Measurements from ENCODE around the gene BRMS1L. TPM values are rescaled to one million over a fixed set of nuclear protein-coding genes. Genes with fewer than 3 reads are reported as not detected.
A peak's percentile ranks its signal among the peaks of the same experiment; 100 is the strongest.

BRMS1L gene
- polyA plus RNA-seq, 1 donor (not counting 4 experiments of a cell fraction or from before 2014, with no cell fraction given), result 12.0 TPM

DNA sequence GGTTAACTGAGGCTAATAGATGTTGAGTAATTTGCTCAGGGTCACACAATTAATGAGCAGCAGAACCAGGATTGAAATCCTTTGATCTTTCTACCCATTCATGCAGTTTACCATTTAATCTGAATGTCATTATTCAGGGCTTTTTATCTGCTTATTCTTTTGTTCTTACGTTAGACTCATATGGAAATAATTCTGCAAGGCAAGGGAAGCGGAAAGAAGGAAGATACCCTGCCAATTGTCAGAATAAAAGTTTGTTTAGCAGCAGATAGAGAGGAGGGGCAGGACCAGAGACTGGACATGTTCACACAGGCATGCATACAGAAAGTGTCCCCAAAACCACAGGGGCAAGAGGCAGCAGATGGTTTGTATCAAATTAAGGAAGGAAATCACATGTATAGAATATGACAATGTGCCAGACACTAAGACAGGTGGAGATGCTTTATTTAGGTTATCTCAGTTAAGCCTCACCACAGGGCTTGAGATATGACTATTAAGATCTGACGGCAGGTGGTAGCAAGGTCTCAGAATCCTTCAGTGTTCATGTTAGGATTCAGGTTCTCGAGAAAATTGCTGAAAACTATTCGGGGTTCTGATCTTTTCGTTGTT is 29.8 kb downstream of the BRMS1L start:
- H2AFZ ChIP-seq (ENCODE audit: control insufficient read depth, low read length), result no peak overlapping the region
- peaks cover 11% of the 10 kb centered on the region for H3K4me1 ChIP-seq (ENCODE audit: control insufficient read depth, extremely low read depth, insufficient read depth, low read length)
- dilution Hi-C loops (cut with MboI; ENCODE audit: extremely low pct_ligation_motif_present, low sequenced_read_pairs), result no loop called here
- no peaks in the 10 kb centered on the region for H3K79me2 ChIP-seq (ENCODE audit: control insufficient read depth, insufficient read depth, low read length)
- H3K9ac ChIP-seq (ENCODE audit: control insufficient read depth, extremely low read depth, insufficient read depth, low read length), result no peak overlapping the region
- H3K36me3 ChIP-seq (ENCODE audit: control insufficient read depth in 2 of 2, extremely low read depth in 1 of 2, insufficient read depth in 2 of 2, low read length in 2 of 2), result no peaks in the 10 kb centered on the region
- H3K27ac ChIP-seq (ENCODE audit: control insufficient read depth, insufficient read depth, low read length), result no peak overlapping the region
- H3K4me3 ChIP-seq (ENCODE audit: control insufficient read depth in 2 of 3, extremely low read depth in 1 of 3, insufficient read depth in 2 of 3, low read depth in 1 of 3, low read length in 3 of 3), result no peak overlapping the region
- FAIRE-seq (no peak), DNase-seq (ENCODE audit: low read depth, low spot score) (no peak)
- no peaks in the 10 kb centered on the region for H3K9me1 ChIP-seq (ENCODE audit: control insufficient read depth, extremely low read depth, insufficient read depth, low read length)
- no peak overlapping the region for H3K4me2 ChIP-seq (ENCODE audit: control insufficient read depth, extremely low read depth, insufficient read depth, low read depth, low read length)
- TF ChIP-seq, protein P1, sequence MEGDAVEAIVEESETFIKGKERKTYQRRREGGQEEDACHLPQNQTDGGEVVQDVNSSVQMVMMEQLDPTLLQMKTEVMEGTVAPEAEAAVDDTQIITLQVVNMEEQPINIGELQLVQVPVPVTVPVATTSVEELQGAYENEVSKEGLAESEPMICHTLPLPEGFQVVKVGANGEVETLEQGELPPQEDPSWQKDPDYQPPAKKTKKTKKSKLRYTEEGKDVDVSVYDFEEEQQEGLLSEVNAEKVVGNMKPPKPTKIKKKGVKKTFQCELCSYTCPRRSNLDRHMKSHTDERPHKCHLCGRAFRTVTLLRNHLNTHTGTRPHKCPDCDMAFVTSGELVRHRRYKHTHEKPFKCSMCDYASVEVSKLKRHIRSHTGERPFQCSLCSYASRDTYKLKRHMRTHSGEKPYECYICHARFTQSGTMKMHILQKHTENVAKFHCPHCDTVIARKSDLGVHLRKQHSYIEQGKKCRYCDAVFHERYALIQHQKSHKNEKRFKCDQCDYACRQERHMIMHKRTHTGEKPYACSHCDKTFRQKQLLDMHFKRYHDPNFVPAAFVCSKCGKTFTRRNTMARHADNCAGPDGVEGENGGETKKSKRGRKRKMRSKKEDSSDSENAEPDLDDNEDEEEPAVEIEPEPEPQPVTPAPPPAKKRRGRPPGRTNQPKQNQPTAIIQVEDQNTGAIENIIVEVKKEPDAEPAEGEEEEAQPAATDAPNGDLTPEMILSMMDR (optimal IDR thresholded peaks at IDR 0.05 in 1 of 3, IDR thresholded peaks at IDR 0.05 in 1 of 3, conservative IDR thresholded peaks at IDR 0.05 in 1 of 3; ENCODE audit: extremely low read depth in 1 of 3, insufficient read depth in 2 of 3, low read length in 3 of 3), result no peak
- TF ChIP-seq EZH2 (IDR thresholded peaks at IDR 0.05; ENCODE audit: low read length), result no peak
- no peaks in the 10 kb centered on the region for H3K9me3 ChIP-seq (ENCODE audit: control insufficient read depth, low read depth, low read length)
- no peaks in the 10 kb centered on the region for H3K27me3 ChIP-seq (ENCODE audit: control insufficient read depth, extremely low read depth, insufficient read depth, low read length)
- H4K20me1 ChIP-seq (ENCODE audit: control insufficient read depth, extremely low read depth, insufficient read depth, low read length), result no peaks in the 10 kb centered on the region

DNA sequence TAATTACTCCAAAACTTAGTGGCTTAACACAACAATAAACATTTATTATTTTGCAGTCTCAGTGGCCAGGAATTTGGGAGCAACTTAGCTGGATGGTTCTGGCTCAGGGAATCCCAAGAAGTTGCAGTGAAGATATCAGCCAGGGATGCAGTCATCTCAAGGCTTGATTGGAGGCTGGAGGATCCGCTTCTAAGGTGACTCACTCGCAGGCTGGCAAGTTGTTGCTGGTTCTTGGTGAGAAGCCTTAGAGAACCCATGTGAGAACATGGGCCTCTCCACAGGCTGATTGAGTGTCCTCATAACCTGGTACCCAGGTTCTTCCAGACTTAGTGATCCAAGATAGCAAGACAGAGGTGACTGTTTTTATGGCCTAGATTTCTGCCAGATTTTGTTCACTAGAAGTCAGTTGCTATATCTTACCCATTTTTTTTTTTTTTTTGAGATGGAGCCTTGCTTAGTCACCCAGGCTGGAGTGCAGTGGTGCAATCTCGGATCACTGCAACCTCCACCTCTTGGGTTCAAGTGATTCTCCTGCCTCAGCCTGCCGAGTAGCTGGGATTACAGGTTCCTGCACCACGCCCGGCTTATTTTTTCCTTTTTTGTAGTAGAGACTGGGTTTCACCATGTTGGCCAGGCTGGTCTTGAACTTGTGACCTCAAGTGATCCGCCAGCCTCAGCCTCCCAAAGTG is 32.5 kb downstream of the BRMS1L start:
- Histone ChIP-seq H3K79me2 (ENCODE audit: control insufficient read depth, insufficient read depth, low read length) (no peaks in the 10 kb centered on the region), H3K27me3 (ENCODE audit: control insufficient read depth, extremely low read depth, insufficient read depth, low read length) (no peaks in the 10 kb centered on the region), H4K20me1 (ENCODE audit: control insufficient read depth, extremely low read depth, insufficient read depth, low read length) (no peaks in the 10 kb centered on the region), H3K4me3 (ENCODE audit: control insufficient read depth in 2 of 3, extremely low read depth in 1 of 3, insufficient read depth in 2 of 3, low read depth in 1 of 3, low read length in 3 of 3) (no peak overlapping the region), H3K27ac (ENCODE audit: control insufficient read depth, insufficient read depth, low read length) (peak overlapping the region; percentile 56), H2AFZ (ENCODE audit: control insufficient read depth, low read length) (no peak overlapping the region), H3K9me3 (ENCODE audit: control insufficient read depth, low read depth, low read length) (no peaks in the 10 kb centered on the region), H3K4me2 (ENCODE audit: control insufficient read depth, extremely low read depth, insufficient read depth, low read depth, low read length) (peak overlapping the region; percentile 17), H3K4me1 (ENCODE audit: control insufficient read depth, extremely low read depth, insufficient read depth, low read length) (peaks cover 11% of the 10 kb centered on the region), H3K9me1 (ENCODE audit: control insufficient read depth, extremely low read depth, insufficient read depth, low read length) (no peaks in the 10 kb centered on the region), H3K9ac (ENCODE audit: control insufficient read depth, extremely low read depth, insufficient read depth, low read length) (no peak overlapping the region), H3K36me3 (ENCODE audit: control insufficient read depth in 2 of 2, extremely low read depth in 1 of 2, insufficient read depth in 2 of 2, low read length in 2 of 2) (peaks cover 0 to 1% of the 10 kb centered on the region in 2 experiments)
- FAIRE-seq (peak; percentile 93), DNase-seq (ENCODE audit: low read depth, low spot score) (peak; percentile 52)
- dilution Hi-C loops (cut with MboI; ENCODE audit: extremely low pct_ligation_motif_present, low sequenced_read_pairs), result no loop called here
- TF ChIP-seq, protein P1 (optimal IDR thresholded peaks at IDR 0.05 in 1 of 3, IDR thresholded peaks at IDR 0.05 in 1 of 3, conservative IDR thresholded peaks at IDR 0.05 in 1 of 3; ENCODE audit: extremely low read depth in 1 of 3, insufficient read depth in 2 of 3, low read length in 3 of 3), result no peak
- TF ChIP-seq EZH2 (IDR thresholded peaks at IDR 0.05; ENCODE audit: low read length), result no peak
